Fibroblast of lung (primary cell): ENCODE measurements around the gene PTCHD4. TPM values are rescaled to one million over a fixed set of nuclear protein-coding genes. Genes with fewer than 3 reads are reported as not detected.
A peak's percentile ranks its signal among the peaks of the same experiment; 100 is the strongest.

Experiments used
- DNase-seq, 2 donors: peaks; one replicate each; pipeline versions ENCODE4 v3.0.0 to v3.0.0-alpha.2; 2010; ENCODE audit warnings: low read depth in 2 of 2
- H2AFZ ChIP-seq: 2 replicates; pipeline ENCODE4 v1.5.1; 2012; ENCODE audit warnings: low read length, control low read depth, inconsistent platforms
- H3K27ac ChIP-seq: 2 replicates; pipeline ENCODE4 v1.5.1; 2011; ENCODE audit warnings: low read length, control low read depth; ENCODE audit not compliant: insufficient read depth
- H3K27me3 ChIP-seq: 2 replicates; pipeline ENCODE4 v1.5.1; 2011; ENCODE audit warnings: mild to moderate bottlenecking, low read length; ENCODE audit not compliant: control insufficient read depth, insufficient read depth
- H3K36me3 ChIP-seq: 2 replicates; pipeline ENCODE4 v1.5.1; 2011; ENCODE audit warnings: low read length; ENCODE audit not compliant: control insufficient read depth, insufficient read depth
- H3K4me1 ChIP-seq: 2 replicates; pipeline ENCODE4 v1.5.1; 2011; ENCODE audit warnings: low read length; ENCODE audit not compliant: control insufficient read depth, insufficient read depth; ENCODE audit errors: extremely low read depth
- H3K4me2 ChIP-seq: 2 replicates; pipeline ENCODE4 v1.5.1; 2011; ENCODE audit warnings: low read length, control low read depth; ENCODE audit not compliant: insufficient read depth; ENCODE audit errors: extremely low read depth
- H3K4me3 ChIP-seq, 4 experiments: fragments of 200-600 bp in 1 of 4; sonication (generic) in 1 of 4; replicated peaks in 1 of 4; 2 replicates each; pipeline ENCODE4 v1.5.1; 2011 to 2016; ENCODE audit warnings: low read length in 4 of 4, low read depth in 3 of 4, mild to moderate bottlenecking in 3 of 4, control low read depth in 2 of 4, inconsistent platforms in 1 of 4, mixed read lengths in 1 of 4; ENCODE audit not compliant: insufficient read depth in 1 of 4; ENCODE audit errors: control extremely low read depth in 1 of 4
- H3K79me2 ChIP-seq: 2 replicates; pipeline ENCODE4 v1.5.1; 2012; ENCODE audit warnings: mild to moderate bottlenecking, low read length, inconsistent platforms; ENCODE audit not compliant: control insufficient read depth, insufficient read depth
- H3K9ac ChIP-seq: 2 replicates; pipeline ENCODE4 v1.5.1; 2011; ENCODE audit warnings: mild to moderate bottlenecking, low read length, control low read depth; ENCODE audit not compliant: insufficient read depth
- H3K9me3 ChIP-seq: 2 replicates; pipeline ENCODE4 v1.5.1; 2012; ENCODE audit warnings: low read depth, low read length; ENCODE audit not compliant: control insufficient read depth, insufficient read depth
- H4K20me1 ChIP-seq: 2 replicates; pipeline ENCODE4 v1.5.1; 2011; ENCODE audit warnings: low read length; ENCODE audit not compliant: control insufficient read depth, insufficient read depth; ENCODE audit errors: extremely low read depth
- CTCF ChIP-seq, 2 donors: IDR thresholded peaks in 1 of 2; conservative IDR thresholded peaks in 1 of 2; 1 replicate in 1 of 2; 2 replicates in 1 of 2; pipeline ENCODE4 v1.5.1; 2011 to 2012; ENCODE audit warnings: low read length in 2 of 2, control low read depth in 1 of 2, inconsistent platforms in 1 of 2, low read depth in 1 of 2, mild to moderate bottlenecking in 1 of 2
- EZH2 ChIP-seq: IDR thresholded peaks from 2 replicates; pipeline ENCODE4 v1.5.1; 2012; ENCODE audit warnings: low read length, control low read depth, mild to moderate bottlenecking; ENCODE audit errors: missing control alignments
- polyA plus RNA-seq, 2 donors: library from polyadenylated mRNA; depleted of rRNA in 1 of 2; stranded (reverse) in 1 of 2; unstranded in 1 of 2; fragments of >200 nt; gene quantifications; 2 replicates each; pipeline ENCODE4 v1.2.1, GENCODE V29; 2011 to 2012; ENCODE audit warnings: missing spikeins in 1 of 2
- total RNA-seq: library from RNA; depleted of rRNA; stranded (reverse); fragments of >200 nt; gene quantifications from 2 replicates; pipeline ENCODE4 v1.2.1, GENCODE V29; 2014

PTCHD4 gene
- total and polyA plus RNA-seq, 2 donors (not counting 1 experiment from before 2014, with no cell fraction given) = 0.57 to 5.8 TPM

DNA sequence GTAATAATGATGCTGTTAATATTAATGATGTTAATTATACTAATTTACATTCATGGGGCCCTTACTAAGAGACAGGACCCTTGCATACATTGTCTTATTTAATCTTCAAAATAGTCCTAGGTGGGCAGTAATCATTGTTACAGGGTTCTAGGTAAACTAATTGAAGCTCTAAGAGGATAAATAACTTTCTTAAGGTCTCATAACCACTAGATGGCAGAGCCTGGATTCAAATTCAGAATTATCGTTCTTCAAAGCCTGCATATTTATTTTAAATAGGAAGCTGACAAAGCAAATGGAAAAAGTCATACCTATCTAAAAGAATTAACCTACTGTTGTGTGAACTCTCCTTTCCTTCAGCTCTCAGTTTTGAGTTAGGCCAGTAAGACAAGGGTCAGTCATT, 23.5 kb downstream of the PTCHD4 start:
- DNase-seq = peak in 1 of 2 donors; percentile 74
- H3K36me3 ChIP-seq = no peaks in the 10 kb centered on the region
- no peaks in the 10 kb centered on the region for H4K20me1 ChIP-seq
- no peak overlapping the region for H3K27ac ChIP-seq
- no peaks in the 10 kb centered on the region for H3K27me3 ChIP-seq
- H3K79me2 ChIP-seq = no peaks in the 10 kb centered on the region
- H3K9me3 ChIP-seq = no peaks in the 10 kb centered on the region
- no peak overlapping the region for H3K4me3 ChIP-seq
- no peak overlapping the region for H2AFZ ChIP-seq
- H3K9ac ChIP-seq = no peak overlapping the region
- TF ChIP-seq EZH2 (no peak), CTCF (conservative IDR thresholded peaks at IDR 0.05 in 1 of 2, IDR thresholded peaks at IDR 0.05 in 1 of 2; ENCODE audit: low read depth in 1 of 2, low read length in 2 of 2) (peak in 1 of 2 donors; percentile 46)
- no peak overlapping the region for H3K4me2 ChIP-seq
- H3K4me1 ChIP-seq = no peaks in the 10 kb centered on the region

GRCh38 chr6:48086187-48086586, 24.8 kb downstream of the PTCHD4 start:
- no peaks in the 10 kb centered on the region for H3K79me2 ChIP-seq
- no peak for DNase-seq
- TF ChIP-seq EZH2 (no peak), CTCF (conservative IDR thresholded peaks at IDR 0.05 in 1 of 2, IDR thresholded peaks at IDR 0.05 in 1 of 2; ENCODE audit: low read depth in 1 of 2, low read length in 2 of 2) (peak in 1 of 2 donors; percentile 47)
- H4K20me1 ChIP-seq = no peaks in the 10 kb centered on the region
- no peak overlapping the region for H2AFZ ChIP-seq
- H3K4me3 ChIP-seq = no peak overlapping the region
- no peaks in the 10 kb centered on the region for H3K27me3 ChIP-seq
- H3K27ac ChIP-seq = no peak overlapping the region
- H3K36me3 ChIP-seq = no peaks in the 10 kb centered on the region
- no peaks in the 10 kb centered on the region for H3K9me3 ChIP-seq
- no peak overlapping the region for H3K9ac ChIP-seq
- H3K4me1 ChIP-seq = no peaks in the 10 kb centered on the region
- H3K4me2 ChIP-seq = no peak overlapping the region

DNA sequence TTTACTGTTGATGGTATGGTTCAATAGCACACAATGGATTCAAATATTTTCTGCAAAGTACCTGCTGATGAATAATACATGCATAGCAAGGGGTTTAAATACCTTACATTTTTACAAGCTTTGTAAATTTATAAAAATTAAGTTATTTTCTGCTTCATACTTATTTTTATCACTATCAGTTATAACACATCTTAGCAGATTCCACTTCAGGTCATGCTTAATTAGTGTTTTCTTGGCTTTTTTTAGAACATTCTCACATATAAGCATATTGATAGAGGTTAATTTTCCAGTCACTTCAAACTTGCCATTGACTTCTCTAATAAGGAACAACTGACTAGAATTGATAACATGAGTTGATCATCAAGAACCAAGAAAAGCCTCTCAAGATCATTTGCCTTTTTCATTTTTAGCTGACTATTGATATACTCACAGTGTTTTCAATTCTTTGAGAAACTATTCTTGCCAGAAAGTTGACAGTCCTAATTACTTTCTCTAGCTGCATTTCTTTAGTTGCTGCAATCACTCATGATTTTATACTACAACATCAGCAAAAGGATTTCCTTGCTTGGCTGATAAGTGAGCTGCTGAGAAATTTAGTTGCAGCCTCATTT, 25.8 kb downstream of the PTCHD4 start:
- no peaks in the 10 kb centered on the region for H3K9me3 ChIP-seq
- no peak for DNase-seq
- H2AFZ ChIP-seq = no peak overlapping the region
- no peaks in the 10 kb centered on the region for H3K27me3 ChIP-seq
- H3K4me2 ChIP-seq = no peak overlapping the region
- no peak overlapping the region for H3K27ac ChIP-seq
- H4K20me1 ChIP-seq = no peaks in the 10 kb centered on the region
- TF ChIP-seq EZH2 (no peak), CTCF (conservative IDR thresholded peaks at IDR 0.05 in 1 of 2, IDR thresholded peaks at IDR 0.05 in 1 of 2; ENCODE audit: low read depth in 1 of 2, low read length in 2 of 2) (no peak)
- H3K79me2 ChIP-seq = no peaks in the 10 kb centered on the region
- H3K9ac ChIP-seq = no peak overlapping the region
- H3K36me3 ChIP-seq = no peaks in the 10 kb centered on the region
- no peaks in the 10 kb centered on the region for H3K4me1 ChIP-seq
- no peak overlapping the region for H3K4me3 ChIP-seq
